Activated CD8-positive, alpha-beta memory T cell treated with anti-CD3 and anti-CD28 coated beads, Interleukin-2, amount 50 U/mL, for 1 hour (primary cell): ENCODE data around the gene GLOD4.
"Not testable (repeated sequence)": the region's sequence is repeated elsewhere in the genome, so short reads cannot be mapped to it uniquely, and the experiment has no call there.

ENCODE experiments used
- DNase-seq: peaks from one replicate; pipeline ENCODE4 v3.0.0-alpha.2; 2020; ENCODE audit errors: extremely low read depth

Gene GLOD4

GRCh38 chr17:773467-774312, 8.4 kb downstream of the GLOD4 start:
- DNase-seq: no peak

- no peak for DNase-seq
Measured at GRCh38 chr17:773016-773415, 9.1 kb downstream of the GLOD4 start.

GRCh38 chr17:767076-767475, 15.0 kb downstream of the GLOD4 start:
- DNase-seq: no peak

GRCh38 chr17:760371-760770, 21.7 kb downstream of the GLOD4 start:
- DNase-seq: no peak

GRCh38 chr17:759964-760363, 22.1 kb downstream of the GLOD4 start:
- no peak for DNase-seq

- not testable (repeated sequence) for DNase-seq
Measured at GRCh38 chr17:756010-756567, 26.0 kb downstream of the GLOD4 start.

GRCh38 chr17:755319-755961, 26.6 kb downstream of the GLOD4 start:
- not testable (repeated sequence) for DNase-seq

GRCh38 chr17:753418-753817, 28.7 kb downstream of the GLOD4 start:
- DNase-seq: no peak

GRCh38 chr17:752620-753219, 29.4 kb downstream of the GLOD4 start:
- DNase-seq: no peak

- peak; percentile 88 for DNase-seq
Measured at GRCh38 chr17:752002-752619, 30.0 kb downstream of the GLOD4 start, which contains the start of gene GEMIN4. Gene GEMIN4, minus strand, starts transcription at chr17:752264. Its CDS starts 122 bp downstream, at chr17:752142.

- DNase-seq: no peak
Measured at GRCh38 chr17:751269-752001, 30.6 kb downstream of the GLOD4 start.

GRCh38 chr17:750431-751037, 31.5 kb downstream of the GLOD4 start:
- no peak for DNase-seq

- not testable (repeated sequence) for DNase-seq
Measured at GRCh38 chr17:749359-749758, 32.7 kb downstream of the GLOD4 start.

- DNase-seq: not testable (repeated sequence)
Measured at GRCh38 chr17:748604-749003, 33.5 kb downstream of the GLOD4 start.

GRCh38 chr17:746783-747629, 35.1 kb downstream of the GLOD4 start:
- DNase-seq: no peak

- no peak for DNase-seq
Measured at GRCh38 chr17:746181-746580, 35.9 kb downstream of the GLOD4 start.

GRCh38 chr17:745406-745805, 36.7 kb downstream of the GLOD4 start:
- DNase-seq: no peak

GRCh38 chr17:744937-745336, 37.1 kb downstream of the GLOD4 start:
- no peak for DNase-seq

GRCh38 chr17:743139-743538, 38.9 kb downstream of the GLOD4 start:
- no peak for DNase-seq
